GM23248 (cell line): ENCODE measurements around the gene GHRH.

Source experiments
- EZH2 ChIP-seq: fragments of 200-600 bp; sonication (generic); IDR thresholded peaks from 2 replicates; pipeline ENCODE4 v1.6.1; 2018; ENCODE audit warnings: antibody characterized with exemption, mild to moderate bottlenecking; ENCODE audit not compliant: insufficient read depth, poor library complexity, severe bottlenecking
- EZH2phosphoT487 ChIP-seq: fragments of 200-600 bp; sonication (generic); IDR thresholded peaks from 2 replicates; pipeline ENCODE4 v1.6.1; 2018; ENCODE audit warnings: antibody characterized with exemption, moderate library complexity, mild to moderate bottlenecking, low read depth; ENCODE audit not compliant: insufficient read depth

- TF ChIP-seq EZH2 (no peak), EZH2phosphoT487 (no peak)
Measured at GRCh38 chr20:37233548-37234253, 27.9 kb downstream of the GHRH start.
